IMR-90 (cell line): ENCODE data around the gene SSBP3.

ENCODE experiments used
- CEBPB ChIP-seq: IDR thresholded peaks from 2 replicates; pipeline ENCODE4 v1.6.1; 2012; ENCODE audit warnings: low read depth, low read length, improper control_type of control experiment
- FOS ChIP-seq: fragments of 150-350 bp; IDR thresholded peaks from 2 replicates; pipeline ENCODE4 v1.6.1; 2016; ENCODE audit warnings: low read depth, low read length
- MAZ ChIP-seq: IDR thresholded peaks from 2 replicates; pipeline ENCODE4 v1.6.1; 2012; ENCODE audit warnings: low read depth, mild to moderate bottlenecking, low read length, improper control_type of control experiment, moderate library complexity, borderline replicate concordance
- MXI1 ChIP-seq: IDR thresholded peaks from 2 replicates; pipeline ENCODE4 v1.6.1; 2012; ENCODE audit warnings: low read depth, mild to moderate bottlenecking, low read length, moderate library complexity, borderline replicate concordance
- POLR2A ChIP-seq: IDR thresholded peaks from 2 replicates; pipeline ENCODE4 v1.6.1; 2012; ENCODE audit warnings: mild to moderate bottlenecking, low read depth, low read length
- RAD21 ChIP-seq: IDR thresholded peaks from 2 replicates; pipeline ENCODE4 v1.6.1; 2012; ENCODE audit warnings: low read length, improper control_type of control experiment
- RCOR1 ChIP-seq: IDR thresholded peaks from 2 replicates; pipeline ENCODE4 v1.6.1; 2012; ENCODE audit warnings: mild to moderate bottlenecking, low read length, improper control_type of control experiment; ENCODE audit not compliant: insufficient replicate concordance
- TF ChIP-seq, protein P1 (sequence below): conservative IDR thresholded peaks from 2 replicates; pipeline ENCODE4 v1.5.1; 2012; ENCODE audit warnings: mild to moderate bottlenecking, low read depth, low read length, improper control_type of control experiment
- TF ChIP-seq, protein P2 (sequence below): fragments of 150-350 bp; IDR thresholded peaks from 2 replicates; pipeline ENCODE4 v1.6.1; 2017; ENCODE audit warnings: mild to moderate bottlenecking, antibody characterized with exemption, low read length, low read depth

DNA sequence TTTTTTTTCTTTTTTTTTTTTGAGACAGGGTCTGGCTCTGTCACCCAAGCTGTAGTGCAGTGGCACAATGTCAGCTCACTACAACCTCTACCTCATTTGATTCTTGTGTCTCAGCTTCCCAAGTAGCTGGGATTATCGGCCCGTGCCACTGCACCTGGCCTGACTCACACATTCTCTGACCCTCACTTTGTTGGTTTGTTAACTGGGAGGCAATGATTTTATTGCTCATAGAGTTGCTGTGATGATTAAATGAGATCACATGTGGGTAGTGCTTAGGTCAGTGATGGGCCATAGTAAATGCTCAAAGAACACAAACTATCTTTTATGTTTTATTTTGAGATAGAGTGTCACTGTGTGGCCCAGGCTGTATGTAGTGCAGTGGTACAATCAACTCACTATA, 47.3 kb upstream of the SSBP3 start:
- no peak for TF ChIP-seq POLR2A
- no peak for TF ChIP-seq RAD21
- TF ChIP-seq, protein P1, sequence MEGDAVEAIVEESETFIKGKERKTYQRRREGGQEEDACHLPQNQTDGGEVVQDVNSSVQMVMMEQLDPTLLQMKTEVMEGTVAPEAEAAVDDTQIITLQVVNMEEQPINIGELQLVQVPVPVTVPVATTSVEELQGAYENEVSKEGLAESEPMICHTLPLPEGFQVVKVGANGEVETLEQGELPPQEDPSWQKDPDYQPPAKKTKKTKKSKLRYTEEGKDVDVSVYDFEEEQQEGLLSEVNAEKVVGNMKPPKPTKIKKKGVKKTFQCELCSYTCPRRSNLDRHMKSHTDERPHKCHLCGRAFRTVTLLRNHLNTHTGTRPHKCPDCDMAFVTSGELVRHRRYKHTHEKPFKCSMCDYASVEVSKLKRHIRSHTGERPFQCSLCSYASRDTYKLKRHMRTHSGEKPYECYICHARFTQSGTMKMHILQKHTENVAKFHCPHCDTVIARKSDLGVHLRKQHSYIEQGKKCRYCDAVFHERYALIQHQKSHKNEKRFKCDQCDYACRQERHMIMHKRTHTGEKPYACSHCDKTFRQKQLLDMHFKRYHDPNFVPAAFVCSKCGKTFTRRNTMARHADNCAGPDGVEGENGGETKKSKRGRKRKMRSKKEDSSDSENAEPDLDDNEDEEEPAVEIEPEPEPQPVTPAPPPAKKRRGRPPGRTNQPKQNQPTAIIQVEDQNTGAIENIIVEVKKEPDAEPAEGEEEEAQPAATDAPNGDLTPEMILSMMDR = no peak
- TF ChIP-seq CEBPB = no peak
- TF ChIP-seq MAZ = no peak
- no peak for TF ChIP-seq FOS
- no peak for TF ChIP-seq RCOR1
- TF ChIP-seq, protein P2, sequence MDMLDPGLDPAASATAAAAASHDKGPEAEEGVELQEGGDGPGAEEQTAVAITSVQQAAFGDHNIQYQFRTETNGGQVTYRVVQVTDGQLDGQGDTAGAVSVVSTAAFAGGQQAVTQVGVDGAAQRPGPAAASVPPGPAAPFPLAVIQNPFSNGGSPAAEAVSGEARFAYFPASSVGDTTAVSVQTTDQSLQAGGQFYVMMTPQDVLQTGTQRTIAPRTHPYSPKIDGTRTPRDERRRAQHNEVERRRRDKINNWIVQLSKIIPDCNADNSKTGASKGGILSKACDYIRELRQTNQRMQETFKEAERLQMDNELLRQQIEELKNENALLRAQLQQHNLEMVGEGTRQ = no peak
- no peak for TF ChIP-seq MXI1
